AG09309 (cell line): Measurements from ENCODE around the gene FAM124B.

Experiments used
- DNase-seq: peaks from one replicate; pipeline ENCODE4 v3.0.0-alpha.2; 2010; ENCODE audit warnings: low read depth
- H3K4me3 ChIP-seq: 2 replicates; pipeline ENCODE4 v1.5.1; 2011; ENCODE audit warnings: mild to moderate bottlenecking, low read depth, low read length, moderate library complexity; ENCODE audit not compliant: control insufficient read depth
- TF ChIP-seq, protein P1 (sequence below): IDR thresholded peaks from 2 replicates; pipeline ENCODE4 v1.5.1; 2011; ENCODE audit warnings: mild to moderate bottlenecking, low read depth, low read length, inconsistent platforms; ENCODE audit not compliant: insufficient read depth, control insufficient read depth; ENCODE audit errors: missing control alignments

FAM124B gene

DNA sequence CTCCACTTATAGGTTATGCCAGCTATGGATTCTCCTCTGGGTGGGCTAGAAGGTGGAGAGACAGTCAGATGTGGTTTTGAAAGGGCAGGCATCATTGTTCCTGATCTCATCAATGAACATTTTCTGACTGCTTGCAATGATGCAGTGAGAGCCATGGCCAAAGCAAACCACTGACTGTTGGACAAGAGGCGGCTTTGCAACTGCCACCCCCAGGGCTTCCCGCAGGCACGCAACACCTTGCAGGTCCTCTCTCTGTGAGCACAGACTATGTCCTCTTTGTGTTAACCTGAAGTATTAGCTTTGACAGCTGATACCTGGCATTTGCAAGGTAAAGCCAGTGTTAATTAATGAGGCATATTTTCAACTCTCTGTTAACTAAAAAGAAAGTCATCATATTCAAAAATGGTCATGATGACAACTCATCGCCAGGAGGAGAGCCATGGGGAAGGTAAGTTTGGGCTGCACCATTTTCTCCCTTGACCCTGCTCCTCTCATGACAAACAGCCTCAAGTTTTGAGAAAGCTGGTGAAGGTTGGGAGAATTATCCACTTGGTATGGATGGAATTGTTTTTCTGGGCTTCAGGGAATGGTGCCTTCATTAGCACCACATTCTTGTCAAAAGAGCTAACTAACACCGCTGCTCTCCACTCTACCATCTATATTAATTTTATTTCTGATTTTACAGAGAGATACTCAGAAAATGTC lies 14.9 kb upstream of the FAM124B start:
- H3K4me3 ChIP-seq = no peak overlapping the region
- DNase-seq = no peak
- TF ChIP-seq, protein P1, sequence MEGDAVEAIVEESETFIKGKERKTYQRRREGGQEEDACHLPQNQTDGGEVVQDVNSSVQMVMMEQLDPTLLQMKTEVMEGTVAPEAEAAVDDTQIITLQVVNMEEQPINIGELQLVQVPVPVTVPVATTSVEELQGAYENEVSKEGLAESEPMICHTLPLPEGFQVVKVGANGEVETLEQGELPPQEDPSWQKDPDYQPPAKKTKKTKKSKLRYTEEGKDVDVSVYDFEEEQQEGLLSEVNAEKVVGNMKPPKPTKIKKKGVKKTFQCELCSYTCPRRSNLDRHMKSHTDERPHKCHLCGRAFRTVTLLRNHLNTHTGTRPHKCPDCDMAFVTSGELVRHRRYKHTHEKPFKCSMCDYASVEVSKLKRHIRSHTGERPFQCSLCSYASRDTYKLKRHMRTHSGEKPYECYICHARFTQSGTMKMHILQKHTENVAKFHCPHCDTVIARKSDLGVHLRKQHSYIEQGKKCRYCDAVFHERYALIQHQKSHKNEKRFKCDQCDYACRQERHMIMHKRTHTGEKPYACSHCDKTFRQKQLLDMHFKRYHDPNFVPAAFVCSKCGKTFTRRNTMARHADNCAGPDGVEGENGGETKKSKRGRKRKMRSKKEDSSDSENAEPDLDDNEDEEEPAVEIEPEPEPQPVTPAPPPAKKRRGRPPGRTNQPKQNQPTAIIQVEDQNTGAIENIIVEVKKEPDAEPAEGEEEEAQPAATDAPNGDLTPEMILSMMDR = no peak

DNA sequence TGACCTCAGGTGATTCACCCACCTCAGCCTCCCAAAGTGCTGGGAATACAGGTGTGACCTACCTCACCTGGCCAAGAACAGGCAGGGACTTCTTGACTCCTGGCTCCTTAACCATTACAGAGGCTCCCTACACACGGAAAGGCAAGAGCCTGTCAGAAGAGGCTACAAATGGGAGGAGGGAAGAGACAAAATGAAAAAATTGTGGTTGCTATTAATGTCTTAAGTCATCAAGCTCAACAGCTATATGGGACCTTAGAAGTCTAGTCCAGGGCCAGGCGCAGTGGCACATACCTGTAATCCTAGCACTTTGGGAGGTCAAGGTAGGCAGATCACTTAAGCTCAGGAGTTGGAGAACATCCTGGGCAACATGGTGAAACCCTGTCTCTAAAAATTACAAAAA lies 11.5 kb upstream of the FAM124B start:
- DNase-seq = no peak
- TF ChIP-seq, protein P1 = no peak
- no peak overlapping the region for H3K4me3 ChIP-seq

DNA sequence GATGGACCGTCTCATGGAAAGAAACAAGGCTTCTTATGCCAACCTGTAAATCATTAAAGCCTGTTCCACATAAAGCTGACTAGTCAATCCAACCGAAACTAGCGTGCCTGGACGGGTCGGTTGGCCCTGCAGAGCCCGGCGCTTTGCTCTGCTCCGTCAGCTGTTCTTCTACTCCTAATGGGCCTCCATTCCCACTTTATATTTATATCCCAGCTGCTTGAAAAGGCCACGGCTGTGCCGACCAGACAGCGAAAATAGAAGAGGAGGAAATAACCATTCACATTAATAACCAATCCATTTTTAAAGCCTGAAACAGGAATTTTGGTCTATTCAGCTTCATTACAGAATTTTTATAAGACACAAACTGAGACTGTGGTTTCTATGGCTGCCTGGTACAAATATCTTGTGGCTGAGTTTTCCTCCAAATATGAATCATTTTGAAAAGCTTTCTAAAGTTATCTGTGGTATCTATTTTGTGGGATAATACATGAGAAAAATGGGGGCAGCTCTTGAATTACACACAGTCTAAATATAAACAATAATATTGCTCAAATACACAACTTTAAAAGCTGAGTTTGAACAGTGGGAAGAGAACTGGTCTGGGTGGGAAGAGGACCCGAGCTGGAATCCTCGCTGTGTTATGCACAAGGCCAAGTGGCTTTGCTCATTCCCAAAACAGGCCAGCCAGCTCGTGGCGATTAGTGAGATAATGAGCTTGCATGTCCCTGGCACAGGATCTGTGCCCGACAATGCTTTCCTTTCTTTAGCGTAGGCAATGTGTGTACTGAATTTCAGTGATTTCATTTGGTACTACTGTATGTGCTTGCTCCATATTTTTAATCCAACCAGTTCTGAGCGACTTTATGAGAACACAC lies 10.5 kb upstream of the FAM124B start:
- peak; percentile 43 for DNase-seq
- no peak overlapping the region for H3K4me3 ChIP-seq
- TF ChIP-seq, protein P1 = no peak

DNA sequence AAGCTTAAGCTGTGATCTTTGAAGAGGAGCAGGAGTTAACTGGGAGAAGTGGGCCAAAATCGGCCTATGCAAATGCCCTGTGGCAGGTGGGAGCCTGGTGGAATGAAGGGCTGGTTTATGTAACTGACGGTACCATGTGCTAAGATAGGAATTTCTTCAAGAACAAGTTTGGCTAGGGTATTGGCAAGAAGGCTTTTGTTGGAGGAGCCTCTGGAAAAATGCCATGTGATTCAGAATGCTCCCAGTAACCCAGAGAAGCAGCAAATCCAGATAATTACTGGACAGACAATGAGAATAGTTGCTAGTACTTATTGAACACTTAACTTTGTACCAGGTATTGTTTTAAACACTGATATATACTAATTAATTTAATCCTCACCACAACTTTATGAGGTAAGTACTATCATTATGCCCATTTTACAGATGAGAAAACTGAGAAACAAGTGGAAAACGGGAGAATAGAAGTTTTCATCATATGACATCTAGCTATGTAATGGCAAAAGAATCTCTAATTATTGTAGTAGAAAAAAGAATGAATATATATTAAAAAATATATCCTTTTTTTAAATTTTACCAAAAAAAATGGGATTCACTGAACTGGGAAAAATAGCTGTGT lies 9.1 kb upstream of the FAM124B start:
- no peak for DNase-seq
- TF ChIP-seq, protein P1 = no peak
- H3K4me3 ChIP-seq = no peak overlapping the region

DNA sequence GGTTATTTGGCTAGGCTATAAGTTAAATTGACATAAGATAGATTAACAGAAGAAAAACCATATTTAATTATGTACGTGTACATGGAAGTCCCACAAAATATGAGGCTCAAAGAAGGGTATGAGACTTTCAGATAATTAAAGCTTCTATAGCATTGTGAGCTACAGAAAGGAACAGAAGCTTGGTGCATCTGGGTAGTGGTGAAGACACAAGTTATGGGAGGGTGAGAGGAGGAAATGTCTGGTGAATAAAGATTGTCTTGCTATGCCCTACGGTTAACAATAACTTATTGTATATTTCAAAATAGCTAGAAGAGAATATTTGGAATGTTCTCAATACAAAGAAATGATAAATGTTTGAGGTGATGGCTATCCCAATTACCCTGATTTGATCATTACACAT lies 6.8 kb upstream of the FAM124B start:
- TF ChIP-seq, protein P1 = no peak
- H3K4me3 ChIP-seq = no peak overlapping the region
- no peak for DNase-seq

DNA sequence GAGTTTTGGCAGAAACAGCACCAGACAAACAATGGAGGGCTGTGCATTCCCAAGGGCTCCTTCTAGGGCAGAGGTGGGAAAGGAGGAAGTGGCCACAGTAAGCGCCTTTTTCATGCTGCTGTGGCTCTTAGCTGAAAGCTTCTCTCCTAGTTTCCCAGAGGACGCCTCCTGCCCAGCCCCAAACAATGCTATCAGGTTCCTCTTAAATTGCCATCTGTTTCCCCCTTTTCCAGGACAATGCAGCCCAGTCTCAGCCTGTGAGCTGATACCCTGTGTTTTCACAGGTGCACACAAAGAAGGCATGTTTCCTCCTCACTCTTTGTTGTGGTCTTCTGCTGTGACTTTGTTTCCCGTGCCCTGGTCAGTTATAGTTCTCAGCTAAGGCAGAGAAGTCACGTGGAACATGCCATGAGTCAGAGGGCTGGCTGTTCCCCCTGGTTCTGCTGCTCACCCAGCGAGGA lies 5.4 kb upstream of the FAM124B start:
- H3K4me3 ChIP-seq = no peak overlapping the region
- DNase-seq = no peak
- TF ChIP-seq, protein P1 = no peak
